Subcutaneous adipose tissue (tissue), 4 donors: ENCODE measurements around the gene MOGAT1. TPM values are rescaled to one million over a fixed set of nuclear protein-coding genes. Genes with fewer than 3 reads are reported as not detected.

ENCODE experiments used
- CTCF ChIP-seq: fragments of 450-650 bp; IDR thresholded peaks from one replicate; pipeline ENCODE4 v1.5.1; 2016; ENCODE audit warnings: low read depth, mild to moderate bottlenecking, control low read depth, antibody characterized with exemption, moderate library complexity
- total RNA-seq, 4 donors: library from RNA; depleted of rRNA; stranded (reverse); fragments of >200 nt; gene quantifications; one replicate each; pipeline ENCODE4 v1.1.0, GENCODE V29; 2016

MOGAT1 gene
- total RNA-seq, 4 donors from 2014 or later: 2.8 to 2.9 TPM; not detected in 2

- no peak for TF ChIP-seq CTCF
These were observed 30.1 kb upstream of the MOGAT1 start for GRCh38 chr2:222641336-222641735.

GRCh38 chr2:222643134-222643533, 28.3 kb upstream of the MOGAT1 start:
- TF ChIP-seq CTCF: no peak

GRCh38 chr2:222646008-222646407, 25.4 kb upstream of the MOGAT1 start:
- no peak for TF ChIP-seq CTCF

- no peak for TF ChIP-seq CTCF
These were observed 21.7 kb upstream of the MOGAT1 start for GRCh38 chr2:222649801-222650200.

GRCh38 chr2:222651718-222652418, 19.6 kb upstream of the MOGAT1 start:
- TF ChIP-seq CTCF: no peak

GRCh38 chr2:222652491-222653255, 18.8 kb upstream of the MOGAT1 start:
- TF ChIP-seq CTCF: no peak

- no peak for TF ChIP-seq CTCF
These were observed 18.2 kb upstream of the MOGAT1 start for GRCh38 chr2:222653280-222653679.
